Esophagus mucosa (tissue), 1 donor: ENCODE results near the gene FGB. TPM values are rescaled to one million over a fixed set of nuclear protein-coding genes. Genes with fewer than 3 reads are reported as not detected.
A peak's percentile ranks its signal among the peaks of the same experiment; 100 is the strongest.

Experiments
- ATAC-seq: fragments of 200-7000 bp; cut with Tn5 transposase; one replicate; pipeline ENCODE4 v1.9.1; 2020
- total RNA-seq: library from RNA; stranded (reverse); gene quantifications from one replicate; pipeline ENCODE4 v1.2.4, GENCODE V29; 2023
- donor health status: DM: yes; HTN: yes; CAD: no.

Gene FGB
- total RNA-seq, 1 donor from 2014 or later = 0.52 TPM

DNA sequence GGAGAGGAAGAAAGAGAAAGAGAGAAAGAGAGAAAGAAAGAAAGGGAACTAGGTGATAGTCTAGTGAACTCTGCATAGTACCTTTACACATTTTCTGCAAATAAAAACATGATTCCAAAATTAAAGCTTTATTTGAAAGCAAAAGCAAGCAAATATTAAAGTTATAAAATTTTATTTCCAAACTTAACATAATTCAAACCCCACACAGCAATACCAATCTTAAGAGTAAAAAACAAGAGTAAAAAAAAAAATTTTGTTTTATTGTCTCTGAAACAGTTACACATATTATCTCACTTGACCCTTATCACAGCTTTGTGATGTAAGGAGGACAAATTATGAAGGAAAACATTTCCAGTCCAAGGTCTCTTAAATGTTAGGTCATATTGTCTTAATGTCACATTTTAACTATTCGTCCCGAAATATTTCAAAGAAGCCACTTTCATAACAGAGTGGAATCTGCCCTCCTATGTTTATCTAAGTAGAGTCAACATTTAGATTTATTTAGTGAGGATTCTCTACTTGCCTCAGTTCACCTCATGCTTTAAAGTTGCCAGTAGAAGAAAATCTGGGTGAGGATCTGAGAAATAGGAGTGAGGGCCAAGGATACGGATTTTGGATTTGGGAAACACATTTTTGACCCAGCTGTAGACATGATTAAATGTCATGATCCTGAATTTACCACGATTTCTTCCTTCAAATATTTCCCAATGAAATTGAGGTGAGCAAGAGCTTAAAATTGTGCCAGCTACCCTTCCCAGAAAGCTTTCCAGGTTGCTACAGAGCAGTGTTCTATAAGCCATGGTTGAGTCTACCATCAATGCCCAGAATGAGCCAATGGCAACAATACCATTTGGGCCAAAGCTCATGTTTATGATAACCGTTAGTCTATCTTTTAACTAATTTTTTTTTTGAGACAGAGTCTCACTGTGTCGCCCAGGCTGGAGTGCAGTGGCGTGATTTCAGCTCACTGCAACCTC lies 35.3 kb downstream of the FGB start:
- no peak for ATAC-seq

DNA sequence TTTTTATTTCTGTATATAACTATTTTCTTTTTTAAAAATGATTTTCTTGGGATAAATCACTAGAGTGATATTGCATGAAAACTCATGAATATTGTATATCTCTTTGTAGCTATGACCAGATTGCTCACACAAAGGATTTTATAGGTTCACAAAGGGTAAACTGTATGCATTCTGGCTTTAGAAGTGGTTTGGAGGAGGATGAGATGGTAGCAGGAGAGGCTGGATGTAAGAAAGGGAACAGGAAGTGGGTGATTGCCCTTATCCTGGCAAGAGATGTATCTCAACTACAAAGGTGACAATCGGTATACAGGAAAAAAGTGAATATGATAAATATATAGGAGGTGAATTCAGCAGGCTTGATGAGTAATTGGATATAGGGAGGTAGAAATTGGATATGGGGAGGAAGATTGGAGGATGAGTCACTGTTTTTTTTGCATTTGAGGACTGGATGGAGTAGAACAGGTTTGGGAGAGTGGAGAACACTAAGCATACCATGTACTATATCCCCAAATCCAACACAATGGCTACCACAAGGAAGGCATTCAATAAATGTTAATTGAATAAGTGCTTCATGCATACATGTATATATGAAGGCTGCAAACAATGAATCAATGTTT lies 39.7 kb downstream of the FGB start:
- no peak for ATAC-seq

DNA sequence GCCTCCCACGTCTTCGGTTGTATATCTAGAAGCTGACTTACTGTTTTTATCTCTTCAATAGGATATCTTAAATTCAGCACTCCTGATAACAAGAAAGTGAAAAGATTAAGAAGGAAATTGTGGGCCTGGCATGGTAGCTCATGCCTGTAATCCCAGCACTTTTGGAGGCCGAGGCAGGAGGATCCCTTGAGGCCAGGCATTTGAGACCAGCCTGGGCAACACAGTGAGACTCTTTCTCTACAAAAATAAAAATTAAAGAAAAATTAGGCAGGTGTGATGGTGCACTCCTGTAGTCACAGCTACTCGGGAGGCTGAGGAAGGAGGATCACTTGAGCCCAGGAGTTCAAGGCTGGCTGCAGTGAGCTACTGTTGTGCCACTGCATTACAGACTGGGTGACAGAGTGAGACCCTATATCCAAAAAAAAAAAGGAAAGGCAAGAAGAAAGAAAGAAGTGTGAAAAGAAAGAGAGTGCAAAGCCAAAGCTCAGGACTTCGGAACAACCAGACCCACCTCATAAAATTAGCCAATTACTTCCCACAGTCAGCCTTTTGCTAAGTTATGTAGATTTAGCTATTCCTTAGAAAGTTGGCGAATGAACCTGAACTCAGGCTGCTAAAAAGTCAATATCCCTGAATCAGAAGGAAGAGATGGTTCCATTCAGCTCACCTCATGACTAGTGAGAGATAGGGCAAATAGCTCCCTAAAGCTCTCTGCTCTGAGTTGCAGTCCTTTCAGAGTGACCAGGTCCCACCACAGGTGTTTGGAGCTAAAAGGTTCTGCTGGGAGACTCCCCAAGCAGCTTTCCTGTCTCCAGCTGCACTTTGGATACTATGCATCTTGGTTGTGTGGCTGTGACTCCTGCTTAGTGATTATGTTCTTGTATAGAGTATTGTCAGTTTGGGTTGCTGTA lies 40.5 kb downstream of the FGB start:
- ATAC-seq = no peak

- ATAC-seq = no peak
Measured at GRCh38 chr4:154604696-154605200, 41.9 kb downstream of the FGB start.

- no peak for ATAC-seq
Measured at GRCh38 chr4:154606728-154607723, 44.2 kb downstream of the FGB start.

GRCh38 chr4:154608361-154609252 lies 45.8 kb downstream of the FGB start:
- ATAC-seq = no peak

- no peak for ATAC-seq
Measured at GRCh38 chr4:154609532-154609931, 46.7 kb downstream of the FGB start.

DNA sequence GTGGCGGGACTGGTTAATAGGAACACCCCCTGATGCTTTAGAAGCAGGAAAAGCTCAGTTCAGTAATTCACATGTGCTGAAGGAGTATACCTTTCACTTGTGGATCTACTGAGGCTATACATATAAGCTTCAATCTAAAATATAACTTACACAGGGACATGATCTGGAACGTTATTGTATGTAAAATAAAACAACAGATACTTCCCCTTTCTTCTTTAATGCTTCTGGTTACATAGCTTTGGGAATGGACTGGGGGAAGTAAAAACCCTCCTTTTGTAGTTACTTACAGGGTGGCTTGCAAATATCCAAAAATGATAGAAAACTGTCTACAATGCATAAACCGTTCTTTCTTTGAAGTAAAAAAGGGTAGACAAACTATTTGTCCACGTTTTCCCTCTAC lies 47.8 kb downstream of the FGB start:
- no peak for ATAC-seq

DNA sequence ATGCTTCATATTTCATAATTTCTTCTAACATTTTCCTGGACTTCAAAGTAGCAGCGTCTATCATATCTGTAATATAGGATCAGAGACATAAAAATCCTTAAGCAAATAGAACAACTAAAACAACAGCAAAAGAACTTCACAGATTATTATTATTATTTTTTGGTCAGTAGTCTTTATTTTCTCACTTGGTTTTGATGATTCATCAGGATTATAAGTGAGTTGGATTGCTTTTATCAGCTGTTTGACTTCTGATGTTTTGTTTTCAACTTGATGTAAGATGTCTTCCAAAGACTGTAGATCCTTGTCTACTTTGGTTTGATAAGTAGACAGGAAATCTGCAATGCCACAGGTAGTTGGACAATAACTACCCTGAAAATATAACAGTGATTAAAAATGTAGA lies 49.0 kb downstream of the FGB start:
- no peak for ATAC-seq

DNA sequence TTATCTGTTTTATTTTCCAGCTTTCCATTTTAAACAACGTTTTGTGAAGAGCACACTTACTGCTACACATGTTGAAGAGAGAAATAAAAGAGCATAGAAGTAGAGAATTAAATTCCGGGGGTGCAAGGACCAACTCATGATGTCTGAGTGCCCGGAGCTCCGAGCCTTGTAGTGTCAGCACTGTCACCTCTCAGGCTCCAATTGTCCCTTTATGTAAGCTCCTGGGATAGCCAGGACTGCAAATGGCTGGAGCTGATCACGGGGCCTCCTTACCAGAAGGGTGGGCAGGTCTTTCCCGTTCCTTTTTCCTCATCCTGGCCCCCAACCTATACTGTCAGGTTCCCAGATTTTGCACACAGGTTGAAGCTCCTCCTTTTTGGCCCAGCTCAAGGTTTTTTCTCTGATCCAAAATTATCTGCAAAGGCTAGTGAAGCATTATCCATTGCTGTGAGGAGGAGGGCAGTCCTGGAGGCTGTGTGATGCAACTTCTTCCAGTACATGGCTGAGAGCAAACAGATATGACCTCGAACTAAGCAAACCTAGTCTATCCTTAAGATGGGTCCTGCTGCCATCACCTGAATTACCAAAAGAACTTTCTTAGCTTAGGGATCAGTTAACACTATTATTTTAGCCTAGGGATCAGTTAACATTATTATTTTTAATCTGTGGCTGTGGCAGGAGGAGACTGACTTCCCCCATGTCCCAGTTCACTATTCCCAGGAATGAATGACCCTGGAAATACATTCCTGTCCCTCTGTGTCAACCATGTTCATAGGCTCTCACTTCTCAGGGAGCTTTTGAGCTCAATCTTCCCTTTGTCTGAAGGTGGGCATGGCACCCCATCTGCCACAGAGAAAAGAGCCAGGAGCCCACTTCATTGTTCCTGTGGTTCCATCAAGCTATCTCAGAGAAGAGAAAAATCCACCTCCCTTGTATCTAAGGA lies 49.9 kb downstream of the FGB start, which contains the start of gene FGG:
Gene FGG (minus strand): TSS at position 185 of the 943 bp plus-strand sequence. CDS start 47 bp downstream, at position 138.
- no peak for ATAC-seq

GRCh38 chr4:154614306-154614705 lies 51.5 kb downstream of the FGB start:
- no peak for ATAC-seq

DNA sequence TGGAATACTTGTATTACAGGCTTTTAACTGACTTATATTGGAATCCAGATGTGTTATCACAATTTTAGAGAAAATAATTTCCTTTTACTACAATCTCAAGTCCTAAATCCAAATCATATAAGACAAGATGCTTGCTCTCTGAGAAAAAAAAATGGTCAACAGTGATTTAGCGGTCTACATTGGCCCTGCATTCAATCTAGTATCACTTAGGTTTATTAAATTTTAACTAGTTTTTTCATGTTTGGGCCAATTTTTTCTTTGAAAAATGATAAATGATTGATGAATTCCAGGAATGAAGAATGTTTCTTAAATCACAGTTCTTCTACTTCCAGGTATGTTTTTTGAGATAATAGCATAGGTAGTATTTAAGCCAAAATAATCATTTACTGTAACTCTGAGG lies 52.4 kb downstream of the FGB start:
- no peak for ATAC-seq

DNA sequence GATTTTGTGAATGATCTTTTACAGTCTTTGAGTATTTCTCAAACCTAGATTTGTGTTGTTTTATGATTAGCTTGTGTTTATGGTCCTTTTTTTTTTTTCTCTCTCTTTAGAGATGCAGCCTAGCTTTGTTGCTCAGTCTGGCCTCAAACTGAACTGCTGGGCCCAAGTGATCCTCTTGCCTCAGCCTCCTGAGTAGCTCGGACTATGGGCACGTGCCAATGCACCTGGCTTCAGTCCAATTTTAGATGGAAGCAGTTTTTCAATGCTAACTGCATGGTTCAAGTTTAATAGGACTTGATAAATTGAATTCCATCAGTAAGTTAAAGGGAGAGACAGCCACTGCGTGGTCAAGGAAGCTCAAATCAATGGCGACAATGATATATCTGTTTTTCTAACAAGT lies 53.5 kb downstream of the FGB start:
- no peak for ATAC-seq

- ATAC-seq = no peak
Measured at GRCh38 chr4:154616731-154617130, 53.9 kb downstream of the FGB start.

GRCh38 chr4:154617820-154618317 lies 55.1 kb downstream of the FGB start:
- no peak for ATAC-seq

- peak; percentile 54 for ATAC-seq
Measured at GRCh38 chr4:154618708-154619315, 56.0 kb downstream of the FGB start.

DNA sequence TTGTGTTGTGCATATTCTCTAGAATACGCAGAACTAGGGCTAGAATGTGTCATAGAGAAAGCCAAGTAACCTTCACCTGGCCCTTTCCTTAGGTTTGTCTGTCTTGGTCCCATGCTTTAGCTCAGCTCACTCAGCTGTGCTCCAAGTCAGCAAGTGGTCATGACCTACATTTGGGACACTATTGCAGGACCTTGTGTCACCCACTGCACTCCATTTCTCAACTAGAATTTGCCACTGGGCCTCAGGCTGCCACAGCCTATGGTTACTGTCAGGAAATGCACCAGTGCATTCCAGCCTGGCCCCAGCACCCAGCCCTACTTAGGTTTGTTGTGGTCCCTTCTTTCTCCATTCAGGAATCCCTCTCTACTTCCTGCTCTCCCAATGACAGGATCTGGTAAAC lies 57.3 kb downstream of the FGB start:
- ATAC-seq = no peak
